Loucy (cell line): ENCODE results near the gene NFKBIZ.

Source experiments
- CTCF ChIP-seq: fragments of 200-600 bp; sonication (generic); conservative IDR thresholded peaks from 2 replicates; pipeline ENCODE4 v1.5.1; 2014; ENCODE audit warnings: mild to moderate bottlenecking, antibody characterized with exemption, low read length
- EZH2phosphoT487 ChIP-seq: fragments of 200-600 bp; IDR thresholded peaks from 2 replicates; pipeline ENCODE4 v1.6.1; 2018; ENCODE audit warnings: antibody characterized with exemption, mild to moderate bottlenecking, moderate library complexity, borderline replicate concordance

DNA sequence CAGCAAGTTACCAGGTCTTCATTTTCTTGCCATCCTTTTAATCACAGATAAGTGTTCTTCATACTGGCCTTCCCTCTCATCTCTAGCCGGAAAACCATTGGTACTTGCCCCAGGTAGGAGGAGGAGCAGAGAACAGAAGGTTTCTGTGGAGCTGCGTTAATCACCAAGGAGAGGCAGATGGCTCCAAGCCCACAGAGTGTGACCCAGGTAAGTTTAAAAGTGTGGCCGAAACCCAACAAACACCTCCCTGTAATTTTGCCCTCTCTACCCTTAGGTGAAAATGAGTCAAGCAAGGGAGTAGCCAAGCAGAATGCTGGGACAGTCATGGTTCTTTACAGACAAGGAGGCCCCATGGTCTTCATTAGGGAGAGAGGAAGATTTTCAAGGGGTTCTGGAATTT lies 37.3 kb downstream of the NFKBIZ start:
- no peak for TF ChIP-seq CTCF
- no peak for TF ChIP-seq EZH2phosphoT487
